ENCODE data around the gene COL15A1.

The COL15A1 gene

DNA sequence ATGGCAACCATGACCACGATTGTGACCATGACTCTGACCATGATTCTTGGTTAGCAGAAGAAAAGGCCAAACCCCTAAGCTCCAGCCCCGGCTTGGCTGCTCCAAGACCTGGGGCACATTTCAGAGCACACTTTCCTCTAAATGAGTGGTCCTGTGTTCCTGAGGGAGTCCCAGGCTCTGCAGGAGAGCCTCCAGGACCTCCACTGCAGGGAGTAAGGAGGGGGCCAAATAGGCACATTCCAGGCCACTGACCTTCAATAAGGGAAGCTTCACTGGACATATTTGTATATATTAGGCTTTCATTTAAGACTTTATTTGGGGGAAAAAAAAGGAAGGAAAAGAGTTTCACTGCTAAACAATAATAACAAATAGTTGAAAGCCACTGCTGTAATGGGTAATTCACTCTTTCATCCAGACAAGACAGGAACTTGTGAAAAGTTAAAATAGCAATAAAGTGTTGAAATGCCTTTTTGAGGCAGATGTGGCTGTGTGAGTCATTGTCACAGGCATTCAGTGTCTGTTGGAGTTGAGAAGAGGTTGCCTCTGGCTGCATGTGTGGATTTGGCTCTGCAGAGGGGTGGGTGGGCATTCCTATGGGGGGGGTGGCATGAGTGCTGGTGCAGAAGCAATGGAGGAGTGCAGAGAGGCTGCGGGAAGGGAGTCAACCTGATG, 97.3 kb downstream of the COL15A1 start:
- DNase-seq = no peak

- no peak for DNase-seq
Observed at GRCh38 chr9:99041618-99042017, 97.9 kb downstream of the COL15A1 start.

DNA sequence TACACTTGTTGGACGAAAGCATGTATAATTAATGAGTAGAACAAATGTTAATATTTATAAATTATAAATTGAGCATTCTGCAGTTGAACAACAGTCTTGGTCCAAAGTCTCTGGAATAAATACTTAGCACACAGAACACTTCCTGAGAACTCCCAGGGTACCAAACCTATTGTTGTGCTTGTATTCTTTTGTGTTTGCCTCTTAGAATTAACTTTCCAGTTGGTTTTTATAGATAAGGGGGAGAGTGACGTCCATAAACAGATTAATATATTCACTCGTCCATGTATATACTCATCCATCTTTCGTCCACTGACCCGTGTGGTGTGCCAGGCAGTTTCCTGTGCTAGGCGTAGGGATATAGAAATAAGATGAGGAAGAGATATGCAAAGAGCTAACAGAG, 98.9 kb downstream of the COL15A1 start:
- DNase-seq = no peak

DNA sequence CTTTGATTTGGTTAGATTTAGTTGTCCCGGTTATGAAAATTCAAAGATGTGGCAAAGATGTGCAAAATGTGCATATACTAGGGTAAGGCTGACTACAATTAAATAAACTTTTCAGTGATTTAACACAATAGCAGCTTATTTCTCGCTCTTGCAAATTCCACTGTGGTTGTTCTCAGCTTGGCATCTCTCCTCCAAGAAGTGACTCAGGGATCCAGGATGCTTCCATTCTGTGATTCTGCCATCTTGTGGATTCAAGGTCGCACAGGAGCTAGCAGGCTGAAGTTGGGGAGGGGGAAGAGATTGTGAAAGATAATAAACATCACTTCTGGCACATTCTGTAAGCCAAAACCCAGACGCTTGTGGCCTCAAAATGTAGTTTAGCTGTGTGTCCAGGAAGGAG, 101.1 kb downstream of the COL15A1 start:
- no peak for DNase-seq

- DNase-seq = no peak
Observed at GRCh38 chr9:99046068-99046467, 102.4 kb downstream of the COL15A1 start.

DNA sequence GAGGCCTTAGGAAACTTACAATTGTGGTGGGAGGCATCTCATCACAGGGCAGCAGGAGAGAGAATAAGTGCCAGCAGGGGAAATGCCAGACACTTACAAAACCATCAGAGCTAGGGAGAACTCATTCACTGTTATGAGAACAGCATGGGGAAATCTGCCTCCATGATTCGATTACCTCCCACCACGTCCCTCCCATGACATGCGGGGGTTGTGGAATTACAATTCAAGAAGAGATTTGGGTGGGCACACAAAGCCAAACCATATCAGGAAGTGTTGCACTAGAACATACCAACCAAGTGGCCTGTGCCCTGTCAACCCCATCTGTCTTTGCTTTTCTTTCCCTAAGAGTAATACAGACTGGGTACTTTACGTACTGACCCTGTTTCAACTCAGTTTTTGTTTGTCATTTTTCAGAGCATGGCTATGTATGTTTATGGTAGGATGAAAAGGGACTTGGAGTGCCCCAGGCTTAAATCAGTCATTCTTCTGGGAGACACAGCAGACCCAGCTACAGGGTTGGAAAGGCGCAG, 102.9 kb downstream of the COL15A1 start:
- DNase-seq = no peak

DNA sequence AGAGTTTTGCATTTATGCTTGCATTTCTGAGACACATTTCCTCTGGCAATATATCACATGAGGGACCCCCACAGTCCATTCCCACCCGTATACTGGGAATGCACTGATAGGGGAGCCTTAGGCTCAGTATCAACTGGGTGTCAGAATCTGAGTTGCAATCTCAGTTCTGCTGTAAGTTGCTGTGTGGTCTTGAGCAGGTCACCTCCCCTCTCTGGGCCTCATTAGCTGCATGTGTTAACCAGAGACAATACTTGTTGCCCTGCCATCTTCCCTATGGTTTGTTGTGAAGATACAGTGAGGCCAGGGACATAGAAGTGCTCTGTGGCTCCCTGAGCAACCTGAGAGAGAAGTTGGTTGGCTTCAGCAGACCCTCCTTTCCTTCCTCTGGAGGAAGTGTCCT, 105.5 kb downstream of the COL15A1 start:
- DNase-seq = no peak

DNA sequence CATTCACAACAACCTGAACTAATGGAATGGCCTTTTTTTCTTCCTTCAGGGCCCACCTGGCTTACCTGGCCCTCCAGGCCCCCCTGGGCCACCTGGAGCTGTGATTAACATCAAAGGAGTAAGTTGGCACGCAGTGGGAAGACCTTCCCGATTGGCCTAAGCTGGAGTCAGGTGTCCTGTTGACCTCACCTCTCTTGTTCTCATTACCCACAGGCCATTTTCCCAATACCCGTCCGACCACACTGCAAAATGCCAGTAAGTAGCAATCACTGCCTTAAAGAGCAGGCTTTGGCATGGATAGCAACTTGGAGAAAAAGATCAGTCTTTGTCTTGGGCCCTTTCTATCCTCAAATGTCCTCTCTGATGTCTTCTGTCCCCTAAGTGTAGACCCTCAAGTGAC, 105.9 kb downstream of the COL15A1 start:
- DNase-seq = no peak

DNA sequence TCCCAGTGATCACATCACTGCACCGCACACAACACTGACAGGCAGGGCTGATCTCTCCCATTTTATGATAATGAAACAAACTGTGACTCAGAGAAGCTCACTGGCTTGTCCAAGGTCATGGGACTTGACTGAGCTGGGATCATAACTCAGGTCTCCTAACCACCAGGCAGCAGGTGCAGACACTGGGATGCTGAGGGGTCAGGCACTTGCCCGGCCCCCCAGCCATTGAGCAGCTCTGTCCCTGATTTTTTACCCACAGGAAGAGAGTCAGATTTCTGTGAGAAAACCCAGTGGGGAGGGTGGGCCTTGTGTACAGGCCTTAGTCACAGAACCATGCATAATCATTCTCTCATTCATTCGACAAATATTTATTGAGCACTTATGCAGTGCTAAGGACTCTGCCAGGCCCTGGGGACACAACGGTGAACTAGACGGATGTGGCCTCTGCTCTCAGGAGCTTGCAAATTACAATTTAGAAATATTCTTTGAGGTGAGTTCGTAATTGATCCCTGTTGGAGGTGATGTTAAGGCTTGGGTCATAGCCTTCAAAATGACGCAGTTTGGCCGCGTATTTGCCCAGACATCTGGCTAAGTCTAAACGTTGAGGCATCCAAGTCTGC, 106.7 kb downstream of the COL15A1 start:
- DNase-seq = no peak

DNA sequence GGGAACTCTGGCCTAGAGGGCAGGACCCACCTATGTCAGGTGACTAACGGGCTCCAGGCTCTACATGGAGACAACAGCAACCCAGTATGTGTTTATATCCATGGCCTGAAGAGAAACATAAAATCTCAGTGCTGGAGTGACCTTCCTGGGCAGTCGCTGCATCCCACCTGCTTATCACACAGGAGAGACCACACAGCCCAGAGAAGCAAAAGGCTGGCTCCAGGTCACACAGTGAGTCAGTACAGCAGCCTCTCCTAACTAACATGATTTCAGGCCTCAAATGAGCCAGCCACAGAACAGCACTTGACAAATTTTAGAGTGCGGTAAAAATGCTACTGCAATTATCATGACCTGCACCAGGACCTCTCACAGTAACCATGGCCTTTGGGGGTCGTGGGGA, 107.2 kb downstream of the COL15A1 start:
- no peak for DNase-seq

DNA sequence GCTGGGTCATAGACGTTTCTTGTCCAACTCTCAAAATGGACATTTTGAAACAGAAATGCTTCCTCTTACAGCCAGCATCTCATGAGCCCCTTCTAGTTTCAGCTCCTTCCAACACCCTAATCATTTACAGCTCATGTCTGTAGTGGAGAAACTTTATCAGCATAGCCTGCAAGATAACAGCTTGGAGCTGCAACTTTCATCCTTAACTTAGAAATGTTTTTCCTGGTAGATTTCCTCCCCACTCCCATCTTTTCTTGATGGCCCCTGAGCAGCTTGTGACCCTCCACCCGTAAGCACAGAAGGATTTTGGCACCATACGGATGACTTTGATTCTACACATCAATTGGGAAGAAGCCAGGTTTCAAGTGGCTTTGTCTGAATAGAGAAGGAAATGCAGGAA, 107.7 kb downstream of the COL15A1 start:
- DNase-seq = no peak

- no peak for DNase-seq
Observed at GRCh38 chr9:99051851-99052250, 108.1 kb downstream of the COL15A1 start.

- DNase-seq = no peak
Observed at GRCh38 chr9:99052815-99053715, 109.4 kb downstream of the COL15A1 start.

DNA sequence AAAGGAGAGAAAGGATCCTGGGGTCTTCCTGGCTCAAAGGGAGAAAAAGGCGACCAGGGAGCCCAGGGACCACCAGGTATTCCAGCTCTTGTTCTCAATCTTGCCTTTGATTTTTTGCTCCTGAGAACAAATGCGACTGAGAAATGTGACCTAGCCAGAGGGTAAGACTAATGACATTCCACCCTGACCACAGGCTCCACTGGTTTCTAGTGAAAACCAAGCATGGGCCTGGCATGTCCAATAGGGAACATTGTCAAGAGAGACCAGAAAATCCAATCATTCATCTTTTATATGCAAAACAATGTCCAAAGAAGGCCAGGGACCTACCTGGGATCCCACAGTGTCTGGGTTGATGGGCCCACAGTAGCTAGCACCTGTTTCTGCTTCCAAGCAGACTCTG, 110.9 kb downstream of the COL15A1 start:
- DNase-seq = no peak

DNA sequence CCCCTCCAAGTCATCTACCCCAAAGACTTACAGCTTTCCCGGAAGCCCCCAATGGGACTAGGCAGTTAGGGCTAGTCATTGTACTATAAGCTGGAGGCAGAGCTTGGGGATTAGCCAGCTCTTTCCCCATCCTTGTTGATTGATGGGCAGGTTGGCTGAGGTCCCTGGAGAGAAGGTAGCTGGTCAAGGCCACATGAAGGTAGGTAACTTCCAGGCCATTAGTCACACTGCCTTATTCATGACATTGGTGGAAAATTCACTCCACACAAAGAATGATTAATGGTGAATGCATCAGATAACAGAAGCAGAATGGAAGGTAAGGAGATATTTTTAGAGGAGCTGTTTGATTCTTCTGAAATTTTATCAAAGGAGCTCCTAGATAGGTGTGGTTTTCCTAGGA, 111.7 kb downstream of the COL15A1 start:
- DNase-seq = no peak

DNA sequence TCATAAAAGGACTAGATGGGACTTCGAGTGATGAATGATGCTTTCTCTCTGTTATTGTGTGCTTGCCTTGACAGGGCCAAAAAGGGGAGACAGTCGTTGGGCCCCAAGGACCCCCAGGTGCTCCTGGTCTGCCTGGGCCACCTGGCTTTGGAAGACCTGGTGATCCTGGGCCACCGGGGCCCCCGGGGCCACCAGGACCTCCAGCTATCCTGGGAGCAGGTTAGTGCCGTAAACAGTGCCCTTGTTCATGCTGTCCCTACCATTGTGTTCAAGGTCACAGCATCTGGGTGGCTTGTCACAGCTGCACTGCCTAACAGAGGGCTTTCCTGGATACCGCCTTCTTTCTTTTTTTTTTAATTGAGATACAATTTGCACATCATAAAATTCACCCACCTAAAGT, 112.5 kb downstream of the COL15A1 start:
- DNase-seq = no peak

DNA sequence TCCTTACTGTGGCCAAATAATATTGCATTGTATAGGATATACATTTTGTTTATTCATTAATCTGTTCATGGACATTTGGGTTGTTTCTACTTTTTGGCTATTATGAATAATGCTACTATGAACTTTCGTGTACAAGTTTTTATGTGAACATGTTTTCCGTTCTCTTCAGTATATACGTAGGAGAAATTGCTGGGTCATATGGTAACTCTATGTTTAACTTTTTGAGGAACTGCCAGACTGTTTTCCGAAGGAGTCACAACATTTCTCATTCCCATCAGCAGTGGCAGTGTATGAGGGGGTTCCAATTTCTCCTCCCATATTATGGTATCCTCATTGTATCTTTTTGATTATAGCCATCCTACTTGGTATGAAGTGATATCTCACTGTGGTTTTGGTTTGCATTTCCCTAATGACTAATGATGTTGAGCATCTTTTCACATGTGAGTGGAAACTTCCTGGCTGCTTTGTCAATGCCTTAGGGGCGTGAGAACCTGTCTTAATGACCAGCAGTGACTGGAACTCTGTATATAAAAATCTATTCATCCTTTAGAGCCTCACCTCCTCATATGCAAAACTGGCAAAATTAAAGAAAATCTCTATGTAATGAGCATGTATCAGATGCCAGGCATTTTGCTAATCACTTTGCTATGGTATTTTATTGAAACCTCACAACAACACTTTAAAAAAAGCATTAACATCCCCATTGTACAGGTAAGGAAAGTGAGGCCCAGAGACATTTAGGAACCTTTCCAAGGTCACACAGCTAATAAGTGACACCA, 113.4 kb downstream of the COL15A1 start:
- DNase-seq = no peak

GRCh38 chr9:99057665-99058625, 114.2 kb downstream of the COL15A1 start:
- no peak for DNase-seq

GRCh38 chr9:99058964-99059921, 115.5 kb downstream of the COL15A1 start:
- no peak for DNase-seq

GRCh38 chr9:99060621-99061020, 116.9 kb downstream of the COL15A1 start:
- DNase-seq = no peak

Measured in NCI-H1930 (cell line).